Osteoblast (primary cell): Measurements from ENCODE around the gene TMEM229B. TPM values are rescaled to one million over a fixed set of nuclear protein-coding genes. Genes with fewer than 3 reads are reported as not detected.

Source experiments
- DNase-seq: peaks from one replicate; pipeline ENCODE4 v3.0.0; 2011; ENCODE audit warnings: low spot score, mixed read lengths; ENCODE audit not compliant: insufficient read length; ENCODE audit errors: missing footprints
- H2AFZ ChIP-seq: 2 replicates; pipeline ENCODE4 v1.6.0; 2011; ENCODE audit warnings: mild to moderate bottlenecking, low read length
- H3K27ac ChIP-seq: 2 replicates; pipeline ENCODE4 v1.5.1; 2011; ENCODE audit warnings: mild to moderate bottlenecking, low read depth, low read length, moderate library complexity
- H3K27me3 ChIP-seq: 2 replicates; pipeline ENCODE4 v1.6.0; 2012; ENCODE audit warnings: mild to moderate bottlenecking, control low read depth, inconsistent platforms, low read length, moderate library complexity; ENCODE audit not compliant: insufficient read depth
- H3K36me3 ChIP-seq: 2 replicates; pipeline ENCODE4 v1.5.1; 2011; ENCODE audit warnings: mild to moderate bottlenecking, low read length, control low read depth, moderate library complexity; ENCODE audit not compliant: insufficient read depth
- H3K4me1 ChIP-seq: 2 replicates; pipeline ENCODE4 v1.5.1; 2011; ENCODE audit warnings: mild to moderate bottlenecking, low read length, control low read depth, moderate library complexity; ENCODE audit not compliant: insufficient read depth
- H3K4me2 ChIP-seq: 2 replicates; pipeline ENCODE4 v1.6.0; 2011; ENCODE audit warnings: mild to moderate bottlenecking, low read length; ENCODE audit not compliant: insufficient read depth
- H3K4me3 ChIP-seq: fragments of 200-600 bp; sonication (generic); 3 replicates; pipeline ENCODE4 v1.5.1; 2012; ENCODE audit warnings: mild to moderate bottlenecking, low read length, inconsistent platforms; ENCODE audit not compliant: insufficient read depth
- H3K79me2 ChIP-seq: 2 replicates; pipeline ENCODE4 v1.6.0; 2012; ENCODE audit warnings: mild to moderate bottlenecking, low read length, control low read depth, inconsistent platforms; ENCODE audit not compliant: insufficient read depth
- H3K9me3 ChIP-seq: 2 replicates; pipeline ENCODE4 v1.5.1; 2011; ENCODE audit warnings: low read depth, low read length, control low read depth
- H4K20me1 ChIP-seq: 2 replicates; pipeline ENCODE4 v1.6.0; 2012; ENCODE audit warnings: mild to moderate bottlenecking, low read length, control low read depth; ENCODE audit not compliant: insufficient read depth
- total RNA-seq: library from RNA; depleted of rRNA; stranded (reverse); fragments of >200 nt; gene quantifications from 2 replicates; pipeline ENCODE4 v1.2.3, GENCODE V29; 2012
- TF ChIP-seq, protein P1 (sequence below): IDR thresholded peaks from 2 replicates; pipeline ENCODE4 v1.5.1; 2011; ENCODE audit warnings: mild to moderate bottlenecking, low read depth, low read length, moderate library complexity; ENCODE audit errors: extremely low read depth

The TMEM229B gene
- total RNA-seq, 1 donor = 5.8 TPM

DNA sequence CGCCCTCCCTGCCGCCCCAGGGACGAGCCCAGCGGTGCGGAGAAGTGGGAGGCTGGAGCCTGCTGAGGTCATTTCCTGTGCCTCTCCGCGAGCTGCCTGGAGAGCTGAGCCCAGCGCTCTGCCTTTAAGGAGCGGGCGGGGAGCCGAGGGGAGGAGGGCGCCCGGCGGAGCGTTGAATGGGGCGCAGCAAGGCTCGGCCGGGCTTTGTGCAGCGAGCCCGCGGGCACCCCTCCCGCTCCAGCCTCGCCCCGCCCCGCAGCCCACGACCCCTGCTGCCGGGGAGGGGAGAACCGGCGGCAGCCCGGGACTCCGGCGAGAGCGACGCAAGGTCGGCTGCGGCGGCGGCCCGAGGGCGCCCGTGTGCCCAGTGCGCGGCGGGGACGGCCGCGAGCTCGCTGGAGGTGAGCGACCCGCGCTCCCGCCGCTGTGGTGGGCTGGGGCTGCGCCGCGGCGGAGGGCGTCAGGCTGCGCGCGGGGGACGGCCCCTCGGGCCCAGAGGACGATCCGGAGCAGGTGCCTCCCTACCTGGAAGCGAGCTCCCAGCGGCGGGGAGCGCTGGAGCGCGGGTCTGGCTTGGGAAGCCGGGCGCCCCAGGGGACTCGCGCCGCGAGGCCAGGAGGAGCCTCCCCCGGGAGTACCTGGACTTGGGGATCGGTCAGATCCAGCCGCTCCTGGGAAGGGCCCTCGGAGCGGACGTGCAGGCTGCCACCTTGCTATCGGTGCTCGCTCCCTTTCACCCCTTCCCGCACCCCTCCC lies 44.7 kb upstream of the TMEM229B start, which contains the start of gene PLEKHH1:
Gene PLEKHH1 (plus strand): TSS at position 293 of the 756 bp plus-strand sequence. CDS start 8,578 bp downstream, outside the sequence.
- Histone ChIP-seq H3K4me2 (peak within 1 kb of the TSS; percentile 85), H3K36me3 (no peaks in the 10 kb centered on the region), H3K4me1 (peaks cover 3% of the 10 kb centered on the region), H3K79me2 (no peaks in the 10 kb centered on the region), H3K9me3 (no peaks in the 10 kb centered on the region), H3K27me3 (peaks cover 11% of the 10 kb centered on the region), H3K27ac (no peak within 1 kb of the TSS), H4K20me1 (no peaks in the 10 kb centered on the region), H3K4me3 (peak within 1 kb of the TSS; percentile 75), H2AFZ (peak within 1 kb of the TSS; percentile 91)
- TF ChIP-seq, protein P1, sequence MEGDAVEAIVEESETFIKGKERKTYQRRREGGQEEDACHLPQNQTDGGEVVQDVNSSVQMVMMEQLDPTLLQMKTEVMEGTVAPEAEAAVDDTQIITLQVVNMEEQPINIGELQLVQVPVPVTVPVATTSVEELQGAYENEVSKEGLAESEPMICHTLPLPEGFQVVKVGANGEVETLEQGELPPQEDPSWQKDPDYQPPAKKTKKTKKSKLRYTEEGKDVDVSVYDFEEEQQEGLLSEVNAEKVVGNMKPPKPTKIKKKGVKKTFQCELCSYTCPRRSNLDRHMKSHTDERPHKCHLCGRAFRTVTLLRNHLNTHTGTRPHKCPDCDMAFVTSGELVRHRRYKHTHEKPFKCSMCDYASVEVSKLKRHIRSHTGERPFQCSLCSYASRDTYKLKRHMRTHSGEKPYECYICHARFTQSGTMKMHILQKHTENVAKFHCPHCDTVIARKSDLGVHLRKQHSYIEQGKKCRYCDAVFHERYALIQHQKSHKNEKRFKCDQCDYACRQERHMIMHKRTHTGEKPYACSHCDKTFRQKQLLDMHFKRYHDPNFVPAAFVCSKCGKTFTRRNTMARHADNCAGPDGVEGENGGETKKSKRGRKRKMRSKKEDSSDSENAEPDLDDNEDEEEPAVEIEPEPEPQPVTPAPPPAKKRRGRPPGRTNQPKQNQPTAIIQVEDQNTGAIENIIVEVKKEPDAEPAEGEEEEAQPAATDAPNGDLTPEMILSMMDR = no peak
- DNase-seq = peak; percentile 99

DNA sequence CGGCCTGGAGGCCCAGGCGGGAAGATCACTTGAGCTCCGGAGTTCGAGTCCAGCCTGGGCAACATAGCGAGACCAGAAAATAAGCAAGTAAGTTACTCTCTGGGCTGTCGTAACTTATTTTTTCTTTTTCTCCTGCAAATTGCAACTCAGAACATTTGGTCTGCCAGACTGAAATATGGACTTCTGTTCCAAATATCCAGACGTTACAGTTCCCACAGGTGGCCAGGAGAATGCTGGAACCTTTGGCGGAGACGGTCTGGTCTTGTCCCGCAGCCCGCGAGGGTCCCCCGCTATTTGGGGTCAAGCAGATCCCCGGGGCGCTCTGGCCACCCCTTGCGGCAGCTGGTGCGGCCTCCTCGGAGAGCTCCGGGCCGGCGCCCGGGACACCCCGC lies 44.1 kb upstream of the TMEM229B start:
- TF ChIP-seq, protein P1 = no peak
- no peak for DNase-seq
- H3K4me2 ChIP-seq = peak overlapping the region; percentile 85
- H4K20me1 ChIP-seq = no peaks in the 10 kb centered on the region
- peak overlapping the region; percentile 91 for H2AFZ ChIP-seq
- no peaks in the 10 kb centered on the region for H3K79me2 ChIP-seq
- H3K4me1 ChIP-seq = peaks cover 3% of the 10 kb centered on the region
- H3K9me3 ChIP-seq = no peaks in the 10 kb centered on the region
- no peaks in the 10 kb centered on the region for H3K36me3 ChIP-seq
- no peak overlapping the region for H3K27ac ChIP-seq
- peak overlapping the region; percentile 75 for H3K4me3 ChIP-seq
- peaks cover 8% of the 10 kb centered on the region for H3K27me3 ChIP-seq

DNA sequence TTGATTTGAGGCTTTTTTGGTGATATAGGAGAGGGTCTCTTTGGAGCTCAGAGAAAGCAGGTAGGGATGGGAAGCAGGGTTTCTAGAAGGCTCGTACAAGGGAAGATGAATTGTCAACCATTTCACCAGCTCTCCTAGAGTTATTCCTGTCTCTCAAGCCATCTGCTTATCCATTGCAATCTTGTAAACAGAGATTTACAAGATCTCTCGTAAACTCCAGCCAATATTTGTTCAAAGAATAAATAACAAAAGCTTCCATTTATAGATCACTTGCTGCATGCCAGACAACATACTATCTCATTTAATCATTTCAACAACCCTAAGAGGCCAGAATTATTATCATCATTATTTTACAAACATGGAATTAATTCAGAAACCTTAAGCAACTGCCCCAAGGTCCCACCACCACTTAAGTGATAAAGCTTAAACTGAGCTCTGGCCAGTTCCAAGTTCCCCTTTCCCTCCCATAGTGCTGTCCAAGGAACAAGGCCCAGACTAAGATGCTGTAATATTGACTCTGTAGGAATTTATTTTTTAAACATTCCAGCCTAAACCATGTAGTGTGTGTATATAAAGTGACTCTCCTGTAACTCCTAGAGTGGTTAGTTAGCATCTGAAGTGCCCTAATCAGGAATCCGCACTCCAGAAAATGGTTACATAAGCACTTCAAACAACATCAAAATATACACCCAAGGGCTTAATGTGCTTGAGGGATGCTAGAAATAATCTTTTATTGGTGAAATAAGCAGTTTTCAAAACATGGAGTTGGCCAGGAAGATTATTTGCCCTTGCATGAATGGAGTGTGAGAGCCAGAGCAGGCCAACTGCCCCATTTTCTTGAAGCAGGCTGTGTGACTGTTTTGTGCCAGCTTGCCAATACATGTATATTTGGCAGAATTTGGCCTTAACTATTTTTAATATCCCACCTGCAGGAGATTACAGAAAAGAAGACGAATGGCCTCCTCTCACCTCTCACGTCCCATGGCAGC lies 41.7 kb upstream of the TMEM229B start:
- TF ChIP-seq, protein P1 = no peak
- H2AFZ ChIP-seq = no peak overlapping the region

More for the DNA sequence above, 41.7 kb upstream of the TMEM229B start:
- Histone ChIP-seq H3K79me2 (no peaks in the 10 kb centered on the region), H3K27me3 (peaks cover 14% of the 10 kb centered on the region), H3K36me3 (no peaks in the 10 kb centered on the region), H3K4me2 (no peak overlapping the region), H3K27ac (no peak overlapping the region), H3K4me1 (peaks cover 3% of the 10 kb centered on the region), H3K9me3 (no peaks in the 10 kb centered on the region), H4K20me1 (no peaks in the 10 kb centered on the region), H3K4me3 (no peak overlapping the region)
- no peak for DNase-seq
